ENCODE measurements around the gene SIGLEC8. TPM values are rescaled to one million over a fixed set of nuclear protein-coding genes. Genes with fewer than 3 reads are reported as not detected.

Gene SIGLEC8
- polyA plus RNA-seq, 4 donors: 0.22 to 1.1 (median 0.59) TPM; not detected in 1

GRCh38 chr19:51497666-51498065, 39.4 kb upstream of the SIGLEC8 start:
- WGBS, 3 donors: 37 to 39% (median 39%) methylated on average over 3 of the region's 3 CpGs
- Histone ChIP-seq H3K4me3 (ENCODE audit: low read depth in 1 of 3, low read length in 3 of 3) (no peak overlapping the region), H3K27ac (ENCODE audit: low read depth in 1 of 3, low read length in 2 of 3) (no peak overlapping the region), H3K27me3 (ENCODE audit: control insufficient read depth in 3 of 3, insufficient read depth in 3 of 3, low read length in 3 of 3) (peaks cover 0 to 3% (median 0%) of the 10 kb centered on the region in 3 donors), H3K4me1 (ENCODE audit: control insufficient read depth in 3 of 3, insufficient read depth in 2 of 3, low read depth in 1 of 3, low read length in 2 of 3) (no peaks in the 10 kb centered on the region), H3K9me3 (ENCODE audit: control insufficient read depth in 2 of 2, insufficient read depth in 1 of 2, low read depth in 1 of 2, low read length in 1 of 2) (no peaks in the 10 kb centered on the region), H3K36me3 (ENCODE audit: control insufficient read depth in 3 of 3, insufficient read depth in 2 of 3, low read depth in 1 of 3, low read length in 3 of 3) (no peaks in the 10 kb centered on the region)
- no peak for DNase-seq
- no peak for FAIRE-seq

GRCh38 chr19:51493776-51494175, 35.5 kb upstream of the SIGLEC8 start:
- H3K27me3 ChIP-seq (ENCODE audit: control insufficient read depth in 3 of 3, insufficient read depth in 3 of 3, low read length in 3 of 3): peaks cover 0 to 3% (median 0%) of the 10 kb centered on the region in 3 donors
- FAIRE-seq (no peak), DNase-seq (no peak)
- no peaks in the 10 kb centered on the region for H3K4me1 ChIP-seq (ENCODE audit: control insufficient read depth in 3 of 3, insufficient read depth in 2 of 3, low read depth in 1 of 3, low read length in 2 of 3)
- WGBS, 3 donors: 21 to 45% (median 30%) methylated on average over 2 of the region's 2 CpGs
- no peak overlapping the region for H3K4me3 ChIP-seq (ENCODE audit: low read depth in 1 of 3, low read length in 3 of 3)
- H3K27ac ChIP-seq (ENCODE audit: low read depth in 1 of 3, low read length in 2 of 3): no peak overlapping the region
- peaks cover 0 to 17% (median 6%) of the 10 kb centered on the region in 3 donors for H3K36me3 ChIP-seq (ENCODE audit: control insufficient read depth in 3 of 3, insufficient read depth in 2 of 3, low read depth in 1 of 3, low read length in 3 of 3)
- H3K9me3 ChIP-seq (ENCODE audit: control insufficient read depth in 2 of 2, insufficient read depth in 1 of 2, low read depth in 1 of 2, low read length in 1 of 2): no peaks in the 10 kb centered on the region

DNA sequence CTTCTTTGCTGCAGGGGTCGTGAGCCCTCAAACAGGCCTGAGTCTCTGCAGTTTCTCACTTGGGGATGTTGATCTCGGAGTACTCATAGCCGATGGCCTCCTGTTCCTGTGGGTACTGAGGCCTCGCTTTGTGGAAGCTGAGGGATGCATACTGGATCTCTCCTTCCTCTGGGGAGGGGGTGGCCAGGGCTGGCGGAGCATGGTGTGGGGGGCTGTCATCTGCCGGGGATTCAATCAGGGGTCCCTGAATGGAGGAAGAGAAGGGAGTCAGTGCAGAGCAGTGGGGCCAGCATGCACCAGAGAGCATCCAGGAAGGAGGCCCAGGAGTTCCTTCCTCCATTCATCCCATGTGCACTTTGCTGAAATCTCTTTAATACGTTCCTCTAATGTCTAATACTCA, 33.3 kb upstream of the SIGLEC8 start:
- no peak for FAIRE-seq
- Histone ChIP-seq H3K4me1 (ENCODE audit: control insufficient read depth in 3 of 3, insufficient read depth in 2 of 3, low read depth in 1 of 3, low read length in 2 of 3) (no peaks in the 10 kb centered on the region), H3K9me3 (ENCODE audit: control insufficient read depth in 2 of 2, insufficient read depth in 1 of 2, low read depth in 1 of 2, low read length in 1 of 2) (no peaks in the 10 kb centered on the region), H3K36me3 (ENCODE audit: control insufficient read depth in 3 of 3, insufficient read depth in 2 of 3, low read depth in 1 of 3, low read length in 3 of 3) (peaks cover 0 to 20% (median 9%) of the 10 kb centered on the region in 3 donors), H3K27ac (ENCODE audit: low read depth in 1 of 3, low read length in 2 of 3) (no peak overlapping the region), H3K4me3 (ENCODE audit: low read depth in 1 of 3, low read length in 3 of 3) (no peak overlapping the region), H3K27me3 (ENCODE audit: control insufficient read depth in 3 of 3, insufficient read depth in 3 of 3, low read length in 3 of 3) (peaks cover 0 to 2% (median 0%) of the 10 kb centered on the region in 3 donors)
- 82 to 92% (median 83%) methylated on average over 7 of the region's 7 CpGs for WGBS, 3 donors
- no peak for DNase-seq

DNA sequence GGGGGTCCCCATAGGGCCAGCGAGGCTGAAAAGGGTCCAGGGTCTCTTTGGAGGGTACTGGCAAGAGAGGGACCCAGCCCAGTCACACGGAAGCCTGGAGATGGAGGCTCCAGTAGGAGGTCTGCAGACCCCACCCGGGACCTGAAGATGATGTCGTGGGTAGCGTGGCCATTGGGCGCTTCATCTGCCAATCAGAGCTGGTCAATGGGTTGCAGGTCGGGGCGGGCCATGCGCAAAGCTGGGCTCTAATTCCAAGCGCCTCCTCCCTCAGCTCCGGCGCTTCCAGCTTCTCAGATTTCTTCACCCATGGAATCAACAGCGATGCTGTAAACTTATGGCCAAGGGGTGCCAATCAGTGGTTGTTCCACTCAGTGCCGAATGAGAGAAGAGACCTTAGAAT, 32.4 kb upstream of the SIGLEC8 start:
- DNase-seq: no peak
- 65 to 83% (median 72%) methylated on average over 14 of the region's 14 CpGs for WGBS, 3 donors
- Histone ChIP-seq H3K4me3 (ENCODE audit: low read depth in 1 of 3, low read length in 3 of 3) (no peak overlapping the region), H3K27ac (ENCODE audit: low read depth in 1 of 3, low read length in 2 of 3) (no peak overlapping the region), H3K36me3 (ENCODE audit: control insufficient read depth in 3 of 3, insufficient read depth in 2 of 3, low read depth in 1 of 3, low read length in 3 of 3) (peaks cover 0 to 20% (median 11%) of the 10 kb centered on the region in 3 donors), H3K9me3 (ENCODE audit: control insufficient read depth in 2 of 2, insufficient read depth in 1 of 2, low read depth in 1 of 2, low read length in 1 of 2) (no peaks in the 10 kb centered on the region), H3K27me3 (ENCODE audit: control insufficient read depth in 3 of 3, insufficient read depth in 3 of 3, low read length in 3 of 3) (no peaks in the 10 kb centered on the region), H3K4me1 (ENCODE audit: control insufficient read depth in 3 of 3, insufficient read depth in 2 of 3, low read depth in 1 of 3, low read length in 2 of 3) (no peaks in the 10 kb centered on the region)
- no peak for FAIRE-seq

DNA sequence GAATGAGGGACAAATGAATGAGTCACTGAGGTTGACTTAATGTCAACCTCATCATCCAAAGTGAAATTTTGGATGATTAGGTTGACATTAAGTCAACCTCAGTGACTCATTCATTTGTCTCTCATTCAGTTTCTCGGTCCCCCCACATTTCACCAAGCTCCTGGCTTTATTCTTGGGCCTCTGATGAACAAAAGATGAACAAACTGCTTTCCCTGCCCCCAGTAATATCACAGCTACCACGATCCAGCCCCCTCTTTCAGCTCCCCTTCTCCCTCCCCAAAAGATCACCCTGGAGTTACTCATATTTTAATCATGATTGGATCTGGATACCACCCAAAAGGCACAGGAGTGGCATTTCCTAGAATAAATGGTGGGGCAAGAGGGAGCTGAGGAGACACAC, 30.9 kb upstream of the SIGLEC8 start:
- H3K4me3 ChIP-seq (ENCODE audit: low read depth in 1 of 3, low read length in 3 of 3): no peak overlapping the region
- no peaks in the 10 kb centered on the region for H3K9me3 ChIP-seq (ENCODE audit: control insufficient read depth in 2 of 2, insufficient read depth in 1 of 2, low read depth in 1 of 2, low read length in 1 of 2)
- DNase-seq (no peak), FAIRE-seq (no peak)
- WGBS, 3 donors: 50 to 58% (median 52%) methylated on average over 2 of the region's 2 CpGs
- no peaks in the 10 kb centered on the region for H3K4me1 ChIP-seq (ENCODE audit: control insufficient read depth in 3 of 3, insufficient read depth in 2 of 3, low read depth in 1 of 3, low read length in 2 of 3)
- H3K27ac ChIP-seq (ENCODE audit: low read depth in 1 of 3, low read length in 2 of 3): no peak overlapping the region
- H3K27me3 ChIP-seq (ENCODE audit: control insufficient read depth in 3 of 3, insufficient read depth in 3 of 3, low read length in 3 of 3): no peaks in the 10 kb centered on the region
- peaks cover 0 to 22% (median 13%) of the 10 kb centered on the region in 3 donors for H3K36me3 ChIP-seq (ENCODE audit: control insufficient read depth in 3 of 3, insufficient read depth in 2 of 3, low read depth in 1 of 3, low read length in 3 of 3)

GRCh38 chr19:51488491-51488890, 30.2 kb upstream of the SIGLEC8 start:
- no peak overlapping the region for H3K27ac ChIP-seq (ENCODE audit: low read depth in 1 of 3, low read length in 2 of 3)
- H3K27me3 ChIP-seq (ENCODE audit: control insufficient read depth in 3 of 3, insufficient read depth in 3 of 3, low read length in 3 of 3): no peaks in the 10 kb centered on the region
- H3K9me3 ChIP-seq (ENCODE audit: control insufficient read depth in 2 of 2, insufficient read depth in 1 of 2, low read depth in 1 of 2, low read length in 1 of 2): no peaks in the 10 kb centered on the region
- FAIRE-seq: no peak
- H3K4me1 ChIP-seq (ENCODE audit: control insufficient read depth in 3 of 3, insufficient read depth in 2 of 3, low read depth in 1 of 3, low read length in 2 of 3): no peaks in the 10 kb centered on the region
- no peak for DNase-seq
- H3K36me3 ChIP-seq (ENCODE audit: control insufficient read depth in 3 of 3, insufficient read depth in 2 of 3, low read depth in 1 of 3, low read length in 3 of 3): peaks cover 0 to 26% (median 13%) of the 10 kb centered on the region in 3 donors
- 76 to 83% (median 78%) methylated on average over 3 of the region's 3 CpGs for WGBS, 3 donors
- no peak overlapping the region for H3K4me3 ChIP-seq (ENCODE audit: low read depth in 1 of 3, low read length in 3 of 3)

GRCh38 chr19:51485960-51486660, 27.9 kb upstream of the SIGLEC8 start:
- DNase-seq (no peak), FAIRE-seq (no peak)
- H3K9me3 ChIP-seq (ENCODE audit: control insufficient read depth in 2 of 2, insufficient read depth in 1 of 2, low read depth in 1 of 2, low read length in 1 of 2): no peaks in the 10 kb centered on the region
- H3K4me3 ChIP-seq (ENCODE audit: low read depth in 1 of 3, low read length in 3 of 3): no peak overlapping the region
- 87 to 99% (median 91%) methylated on average over 5 of the region's 5 CpGs for WGBS, 3 donors
- H3K27ac ChIP-seq (ENCODE audit: low read depth in 1 of 3, low read length in 2 of 3): no peak overlapping the region
- H3K4me1 ChIP-seq (ENCODE audit: control insufficient read depth in 3 of 3, insufficient read depth in 2 of 3, low read depth in 1 of 3, low read length in 2 of 3): no peaks in the 10 kb centered on the region
- peaks cover 0 to 33% (median 11%) of the 10 kb centered on the region in 3 donors for H3K36me3 ChIP-seq (ENCODE audit: control insufficient read depth in 3 of 3, insufficient read depth in 2 of 3, low read depth in 1 of 3, low read length in 3 of 3)
- no peaks in the 10 kb centered on the region for H3K27me3 ChIP-seq (ENCODE audit: control insufficient read depth in 3 of 3, insufficient read depth in 3 of 3, low read length in 3 of 3)

- Histone ChIP-seq H3K4me1 (ENCODE audit: control insufficient read depth in 3 of 3, insufficient read depth in 2 of 3, low read depth in 1 of 3, low read length in 2 of 3) (peaks cover 0 to 31% (median 2%) of the 10 kb centered on the region in 3 donors), H3K27ac (ENCODE audit: low read depth in 1 of 3, low read length in 2 of 3) (peak overlapping the region in 1 of 3 donors; percentile 99), H3K27me3 (ENCODE audit: control insufficient read depth in 3 of 3, insufficient read depth in 3 of 3, low read length in 3 of 3) (no peaks in the 10 kb centered on the region), H3K9me3 (ENCODE audit: control insufficient read depth in 2 of 2, insufficient read depth in 1 of 2, low read depth in 1 of 2, low read length in 1 of 2) (peaks cover 0 to 12% of the 10 kb centered on the region in 2 donors), H3K4me3 (ENCODE audit: low read depth in 1 of 3, low read length in 3 of 3) (peak overlapping the region in 1 of 3 donors; percentile 76), H3K36me3 (ENCODE audit: control insufficient read depth in 3 of 3, insufficient read depth in 2 of 3, low read depth in 1 of 3, low read length in 3 of 3) (peaks cover 0 to 24% (median 2%) of the 10 kb centered on the region in 3 donors)
- WGBS, 3 donors: 38 to 48% (median 48%) methylated on average over 8 of the region's 8 CpGs
- FAIRE-seq: no peak
- peak; percentile 44 to 81 for DNase-seq
Measured at GRCh38 chr19:51480590-51480989, 22.3 kb upstream of the SIGLEC8 start.

Data from small intestine (tissue), 7 donors.